Heart left ventricle (tissue), 16 donors: ENCODE measurements around the gene GRIN2B. TPM values are rescaled to one million over a fixed set of nuclear protein-coding genes. Genes with fewer than 3 reads are reported as not detected.

Source experiments
- ATAC-seq, 4 donors: fragments of 200-7000 bp; cut with Tn5 transposase; one replicate each; pipeline ENCODE4 v1.9.1; 2020 to 2022; ENCODE audit warnings: moderate library complexity in 4 of 4, mild to moderate bottlenecking in 3 of 4, moderate number of reproducible peaks in 1 of 4
- DNase-seq, 5 donors: peaks; one replicate each; pipeline ENCODE4 v3.0.0-alpha.2; 2020
- H3K27ac ChIP-seq, 12 donors: fragments of 200-600 bp; sonication (generic) in 4 of 12; one replicate each; pipeline versions ENCODE4 v1.5.0 to v1.8.0; 2016 to 2022; ENCODE audit warnings: mild to moderate bottlenecking in 2 of 12
- H3K27me3 ChIP-seq, 9 donors: fragments of 200-600 bp; sonication (generic) in 2 of 9; one replicate each; pipeline versions ENCODE4 v1.5.1 to v1.8.0; 2016 to 2022; ENCODE audit warnings: mild to moderate bottlenecking in 3 of 9
- H3K36me3 ChIP-seq, 9 donors: fragments of 200-600 bp; sonication (generic) in 2 of 9; one replicate each; pipeline versions ENCODE4 v1.5.0 to v1.8.0; 2018 to 2022; ENCODE audit warnings: mild to moderate bottlenecking in 2 of 9
- H3K4me1 ChIP-seq, 12 donors: fragments of 200-600 bp; sonication (generic) in 4 of 12; one replicate each; pipeline versions ENCODE4 v1.5.0 to v1.8.0; 2016 to 2022; ENCODE audit warnings: mild to moderate bottlenecking in 3 of 12
- H3K4me3 ChIP-seq, 12 donors: fragments of 200-600 bp; sonication (generic) in 4 of 12; one replicate each; pipeline versions ENCODE4 v1.5.0 to v1.8.0; 2017 to 2022; ENCODE audit warnings: mild to moderate bottlenecking in 9 of 12, moderate library complexity in 4 of 12
- H3K9me3 ChIP-seq, 12 donors: fragments of 200-600 bp; sonication (generic) in 4 of 12; one replicate each; pipeline versions ENCODE4 v1.5.0 to v1.8.0; 2016 to 2022; ENCODE audit warnings: mild to moderate bottlenecking in 1 of 12
- CTCF ChIP-seq, 12 donors: fragments of 200-600 bp; sonication (generic) in 4 of 12; IDR thresholded peaks; one replicate each; pipeline versions ENCODE4 v1.5.0 to v1.8.0; 2018 to 2022; ENCODE audit warnings: antibody characterized with exemption in 12 of 12, mild to moderate bottlenecking in 5 of 12
- POLR2A ChIP-seq, 2 donors: fragments of 450-650 bp; IDR thresholded peaks; one replicate each; pipeline ENCODE4 v1.6.1; 2017; ENCODE audit warnings: antibody characterized with exemption in 2 of 2, mild to moderate bottlenecking in 2 of 2, moderate library complexity in 2 of 2
- WGBS, 4 donors: extraction: QIAGEN DNeasy Blood & Tissue Kit in 2 of 4; methylation state at CpG; one replicate each; pipeline versions ENCODE4 v1.1.5 to v1.1.7; 2013 to 2018; 5-methylcytosine and 5-hydroxymethylcytosine counted together
- intact Hi-C, 10 donors: fragments of 100-400 bp; cut with DNase I; formaldehyde crosslinking; loops; one replicate each; pipeline versions ENCODE4 v1.11.1 to v1.14.2; 2022
- polyA plus RNA-seq, 2 donors: library from polyadenylated mRNA; stranded (reverse); fragments of 200-250 nt; gene quantifications; one replicate each; pipeline ENCODE4 v1.2.3, GENCODE V29; 2013
- total RNA-seq, 9 donors: library from RNA; depleted of rRNA in 2 of 9; stranded (reverse); fragments of >200 nt in 2 of 9; fragmentation: NEBNext Ultra II Directional in 3 of 9; extraction: Animal tissue kit (Norgen Biotek cat#: 25700) in 3 of 9; gene quantifications; one replicate each; pipeline versions ENCODE4 v1.1.0 to v1.2.4, GENCODE V29; 2016 to 2023
- donor health status: ischemic (EF 13 %, LVEDD 7.1; RV severe dilation, severe dysfunction).
- donor health status: healthy with polysubstance abuse.
- donor health status: DM: no; HTN: yes; CAD: no.
- donor health status: DM: no; HTN: no; CAD: no.
- donor health status: ischemic (EF 25% LVEDD 6.9; RV normal size, moderate dysfunction).
- donor health status: ischemic (EF 25% LVEDD 5.7; RV mildly dilated, moderate dysfunction).
- donor health status: healthy.
- donor health status: DM: yes; HTN: yes; CAD: no.
- donor health status: ischemic (EF 35%, LVEDD 5.7; RV mildly dilated, moderate dysfunction).
- donor health status: nonischemic (EF 11% LVEDD 7.7; RV severe dilation, severe dysfunction).
- donor health status: DM: yes; HTN: yes; CAD: no.
- donor health status: PGD.
- donor health status: ischemic (EF 29% LVEDD 5.4; RV normal size, mild dysfunction).
- donor health status: nonischemic (EF 23%, LVEDD 6.1; RV moderate dilation, normal function).

The GRIN2B gene
- total and polyA plus RNA-seq, 11 donors, result under 0.01 to 0.54 (median 0.02) TPM; not detected in 5

- no peak overlapping the region for H3K27ac ChIP-seq
- intact Hi-C loops, result no loop called here
- no peaks in the 10 kb centered on the region for H3K36me3 ChIP-seq
- ATAC-seq (no peak), DNase-seq (no peak)
- H3K4me1 ChIP-seq, result no peaks in the 10 kb centered on the region
- WGBS, 4 donors, result 65 to 85% (median 67%) methylated on average over 4 of the region's 4 CpGs
- no peak overlapping the region for H3K4me3 ChIP-seq
- no peak for TF ChIP-seq POLR2A (IDR thresholded peaks at IDR 0.05)
- no peak for TF ChIP-seq CTCF (IDR thresholded peaks at IDR 0.05)
- H3K9me3 ChIP-seq, result no peaks in the 10 kb centered on the region
- peaks cover 0 to 25% (median 0%) of the 10 kb centered on the region in 9 donors for H3K27me3 ChIP-seq
These were observed 10.6 kb downstream of the GRIN2B start for GRCh38 chr12:13970803-13971202.

GRCh38 chr12:13968281-13968680, 13.1 kb downstream of the GRIN2B start:
- TF ChIP-seq CTCF (IDR thresholded peaks at IDR 0.05), result no peak
- TF ChIP-seq POLR2A (IDR thresholded peaks at IDR 0.05), result no peak
- H3K36me3 ChIP-seq, result no peaks in the 10 kb centered on the region
- peaks cover 0 to 31% (median 0%) of the 10 kb centered on the region in 9 donors for H3K27me3 ChIP-seq
- no peak for ATAC-seq
- H3K27ac ChIP-seq, result no peak overlapping the region
- 75 to 88% (median 81%) methylated on average over 3 of the region's 3 CpGs for WGBS, 4 donors
- no peaks in the 10 kb centered on the region for H3K4me1 ChIP-seq
- no peak for DNase-seq
- H3K4me3 ChIP-seq, result no peak overlapping the region
- H3K9me3 ChIP-seq, result no peaks in the 10 kb centered on the region
- intact Hi-C loops, result no loop called here

- ATAC-seq (no peak), DNase-seq (no peak)
- H3K36me3 ChIP-seq, result no peaks in the 10 kb centered on the region
- TF ChIP-seq CTCF (IDR thresholded peaks at IDR 0.05) (no peak), POLR2A (IDR thresholded peaks at IDR 0.05) (no peak)
- no peak overlapping the region for H3K27ac ChIP-seq
- H3K27me3 ChIP-seq, result peaks cover 0 to 23% (median 0%) of the 10 kb centered on the region in 9 donors
- H3K4me3 ChIP-seq, result no peak overlapping the region
- no peaks in the 10 kb centered on the region for H3K9me3 ChIP-seq
- WGBS, 4 donors, result 83 to 88% (median 85%) methylated on average over 5 of the region's 5 CpGs
- no peaks in the 10 kb centered on the region for H3K4me1 ChIP-seq
- intact Hi-C loops, result no loop called here
These were observed 16.7 kb downstream of the GRIN2B start for GRCh38 chr12:13964666-13965065.

GRCh38 chr12:13962699-13963098, 18.7 kb downstream of the GRIN2B start:
- Histone ChIP-seq H3K36me3 (no peaks in the 10 kb centered on the region), H3K4me1 (peaks cover 0 to 6% (median 0%) of the 10 kb centered on the region in 12 donors), H3K27me3 (peaks cover 0 to 35% (median 0%) of the 10 kb centered on the region in 9 donors), H3K27ac (no peak overlapping the region), H3K4me3 (no peak overlapping the region), H3K9me3 (no peaks in the 10 kb centered on the region)
- WGBS, 4 donors, result 76 to 82% (median 76%) methylated on average over 8 of the region's 8 CpGs
- TF ChIP-seq POLR2A (IDR thresholded peaks at IDR 0.05) (no peak), CTCF (IDR thresholded peaks at IDR 0.05) (no peak)
- ATAC-seq (no peak), DNase-seq (no peak)
- intact Hi-C loops, result no loop called here
